ENCODE data around the gene SYNE1. TPM values are rescaled to one million over a fixed set of nuclear protein-coding genes. Genes with fewer than 3 reads are reported as not detected.

The SYNE1 gene, protein sequence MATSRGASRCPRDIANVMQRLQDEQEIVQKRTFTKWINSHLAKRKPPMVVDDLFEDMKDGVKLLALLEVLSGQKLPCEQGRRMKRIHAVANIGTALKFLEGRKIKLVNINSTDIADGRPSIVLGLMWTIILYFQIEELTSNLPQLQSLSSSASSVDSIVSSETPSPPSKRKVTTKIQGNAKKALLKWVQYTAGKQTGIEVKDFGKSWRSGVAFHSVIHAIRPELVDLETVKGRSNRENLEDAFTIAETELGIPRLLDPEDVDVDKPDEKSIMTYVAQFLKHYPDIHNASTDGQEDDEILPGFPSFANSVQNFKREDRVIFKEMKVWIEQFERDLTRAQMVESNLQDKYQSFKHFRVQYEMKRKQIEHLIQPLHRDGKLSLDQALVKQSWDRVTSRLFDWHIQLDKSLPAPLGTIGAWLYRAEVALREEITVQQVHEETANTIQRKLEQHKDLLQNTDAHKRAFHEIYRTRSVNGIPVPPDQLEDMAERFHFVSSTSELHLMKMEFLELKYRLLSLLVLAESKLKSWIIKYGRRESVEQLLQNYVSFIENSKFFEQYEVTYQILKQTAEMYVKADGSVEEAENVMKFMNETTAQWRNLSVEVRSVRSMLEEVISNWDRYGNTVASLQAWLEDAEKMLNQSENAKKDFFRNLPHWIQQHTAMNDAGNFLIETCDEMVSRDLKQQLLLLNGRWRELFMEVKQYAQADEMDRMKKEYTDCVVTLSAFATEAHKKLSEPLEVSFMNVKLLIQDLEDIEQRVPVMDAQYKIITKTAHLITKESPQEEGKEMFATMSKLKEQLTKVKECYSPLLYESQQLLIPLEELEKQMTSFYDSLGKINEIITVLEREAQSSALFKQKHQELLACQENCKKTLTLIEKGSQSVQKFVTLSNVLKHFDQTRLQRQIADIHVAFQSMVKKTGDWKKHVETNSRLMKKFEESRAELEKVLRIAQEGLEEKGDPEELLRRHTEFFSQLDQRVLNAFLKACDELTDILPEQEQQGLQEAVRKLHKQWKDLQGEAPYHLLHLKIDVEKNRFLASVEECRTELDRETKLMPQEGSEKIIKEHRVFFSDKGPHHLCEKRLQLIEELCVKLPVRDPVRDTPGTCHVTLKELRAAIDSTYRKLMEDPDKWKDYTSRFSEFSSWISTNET (N-terminal part only)
- 4.6 and 7.6 TPM in 2 replicates for total RNA-seq

DNA sequence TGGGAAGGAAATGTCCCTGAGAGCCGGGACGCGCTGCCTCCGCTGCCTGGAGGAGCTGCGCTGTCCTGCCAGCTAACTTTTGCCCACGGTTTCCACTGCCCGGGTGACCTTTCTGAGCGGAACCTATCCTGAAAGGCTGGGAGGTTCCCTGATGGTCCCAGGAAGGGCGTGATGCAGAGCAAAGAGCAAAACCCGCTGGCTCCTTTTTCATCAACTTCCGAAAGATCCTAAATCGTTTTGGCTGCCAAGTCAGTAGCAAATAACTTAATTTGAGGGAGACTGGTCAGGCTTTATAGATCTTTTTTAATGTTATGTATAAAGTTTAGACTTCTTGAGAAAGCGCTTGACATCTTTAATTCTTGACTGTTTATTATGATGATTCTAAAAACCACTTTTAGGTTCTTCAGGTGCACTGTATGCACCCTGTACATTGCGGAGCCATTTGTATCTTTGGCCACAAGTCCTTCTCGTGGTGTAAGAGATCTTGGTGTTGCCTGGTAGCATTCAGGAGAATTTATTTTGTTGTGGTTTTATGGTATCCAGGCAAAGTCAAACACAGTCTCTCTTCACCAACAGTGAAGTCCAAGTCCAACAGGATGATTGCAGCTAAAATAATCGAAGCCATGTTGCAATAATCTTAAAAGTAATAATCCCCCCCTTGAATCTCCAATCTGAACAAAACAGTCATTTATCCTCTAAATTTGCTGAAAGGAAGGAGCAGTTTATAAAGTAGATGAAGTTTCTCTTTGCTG is at the start of gene SYNE1:
Gene SYNE1, minus strand, starts transcription at position 67 of the 752 bp plus-strand sequence. CDS start 9,031 bp downstream, outside the sequence.

Other genes starting within 250 kb of the SYNE1 start
- not detected in 2 replicates for gene MYCT1, start 60.5 kb upstream of the SYNE1 start, total RNA-seq
- gene VIP, start 113.4 kb upstream of the SYNE1 start, total RNA-seq: not detected in 2 replicates

All from hair follicular keratinocyte (primary cell).